NCI-H1436 treated with DMSO at 0.1 percent for 48 hours (cell line): ENCODE data around the gene PABPN1L.

ENCODE experiments used
- DNase-seq: peaks from one replicate; lab custom pipeline; 2025; lab: John Stamatoyannopoulos, UW

PABPN1L gene

DNA sequence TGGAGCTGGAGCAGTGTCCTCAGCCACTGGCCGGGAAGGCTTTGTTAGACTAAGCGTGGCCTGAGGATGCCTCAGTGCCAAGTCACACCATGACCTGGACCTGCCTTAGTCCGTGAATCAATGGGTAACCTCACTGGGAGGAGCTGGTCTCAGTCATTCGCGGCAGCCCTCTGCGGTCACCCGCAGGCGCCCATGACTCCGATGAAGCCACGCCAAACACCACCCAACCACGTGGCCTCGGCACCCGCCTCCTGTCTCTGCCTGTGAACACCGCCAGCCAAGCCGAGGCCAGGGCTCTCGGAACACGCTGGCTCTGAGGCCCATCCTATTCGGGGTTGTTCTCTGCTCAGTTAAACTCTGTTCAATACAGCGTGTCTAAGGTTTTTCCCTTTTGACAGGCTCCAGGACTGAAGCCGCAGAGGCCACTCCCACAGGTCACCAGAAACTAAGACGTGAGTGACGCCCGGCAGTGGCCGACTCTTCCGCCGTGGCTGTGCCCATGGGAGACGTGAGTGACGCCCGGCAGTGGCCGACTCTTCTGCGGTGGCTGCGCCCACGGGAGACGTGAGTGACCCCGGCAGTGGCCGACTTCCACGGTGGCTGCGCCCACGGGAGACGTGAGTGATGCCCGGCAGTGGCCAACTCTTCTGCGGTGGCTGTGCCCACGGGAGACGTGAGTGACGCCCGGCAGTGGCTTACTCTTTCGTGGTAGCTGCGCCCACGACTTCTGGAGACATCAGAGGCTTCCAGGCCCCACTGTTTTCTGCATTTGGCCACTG is 16.8 kb upstream of the PABPN1L start:
- no peak for DNase-seq

DNA sequence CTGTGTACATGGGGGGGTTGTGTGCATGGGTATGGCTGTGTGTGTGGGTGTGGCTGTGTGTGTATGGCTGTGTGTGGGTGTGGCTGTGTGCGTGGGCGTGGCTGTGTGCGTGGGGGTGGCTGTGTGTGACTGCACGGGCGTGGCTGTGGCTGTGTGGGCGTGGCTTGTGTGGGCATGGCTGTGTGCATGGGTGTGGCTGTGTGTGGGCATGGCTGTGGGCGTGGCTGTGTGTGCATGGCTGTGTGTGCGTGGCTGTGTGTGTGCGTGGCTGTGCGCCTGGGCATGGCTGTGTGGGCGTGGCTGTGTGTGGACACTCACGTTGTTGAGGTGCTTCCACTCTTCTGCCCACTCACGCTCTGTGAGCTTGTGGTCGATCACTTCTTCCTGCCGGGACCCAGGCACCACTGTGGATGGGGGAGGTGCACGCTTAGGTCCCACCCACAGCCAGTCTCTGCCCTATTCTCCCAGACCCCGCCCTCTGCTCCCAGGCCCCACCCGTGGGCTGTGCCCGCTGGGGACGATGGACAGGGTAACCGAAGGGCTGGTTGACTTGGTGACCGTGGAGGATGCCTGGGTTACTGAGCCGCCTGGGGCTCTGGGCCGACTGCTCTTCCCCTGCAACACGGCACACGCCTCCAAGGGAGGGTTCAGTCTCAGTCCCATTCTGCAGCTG is 16.0 kb upstream of the PABPN1L start:
- DNase-seq, result no peak

DNA sequence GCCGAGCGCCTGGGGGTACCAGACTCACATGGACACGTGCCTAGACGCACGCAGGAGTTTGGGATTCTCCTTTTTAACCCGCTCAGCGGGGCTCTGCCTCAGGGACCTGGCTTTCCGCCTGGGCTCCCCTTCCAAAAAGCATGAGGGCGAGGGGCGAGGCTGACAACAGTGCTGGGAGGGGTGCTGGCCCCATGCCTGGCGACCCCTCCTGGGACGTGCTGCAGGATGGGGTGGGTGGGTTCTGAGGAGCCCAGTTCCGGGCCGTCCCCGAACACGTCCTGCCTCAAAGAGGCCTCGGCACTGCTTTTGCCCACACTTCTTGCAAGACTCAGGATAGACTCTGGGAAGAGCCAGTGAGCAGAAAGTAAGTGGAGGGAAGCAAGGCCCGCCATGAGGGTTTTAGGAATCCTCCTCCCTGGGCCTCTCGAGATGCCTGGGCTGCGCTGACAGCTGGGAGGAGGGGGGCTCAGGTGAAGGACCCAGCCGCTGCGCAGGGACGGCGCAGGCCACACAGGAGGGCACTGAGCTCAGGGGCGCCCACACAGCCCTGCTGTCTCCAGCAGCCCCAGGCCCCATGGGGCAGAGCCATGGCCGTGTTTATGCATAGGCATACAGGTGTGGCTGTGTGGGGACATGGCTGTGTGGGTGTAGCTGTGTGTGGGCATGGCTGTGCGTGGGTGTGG is 15.4 kb upstream of the PABPN1L start:
- DNase-seq, result no peak

DNA sequence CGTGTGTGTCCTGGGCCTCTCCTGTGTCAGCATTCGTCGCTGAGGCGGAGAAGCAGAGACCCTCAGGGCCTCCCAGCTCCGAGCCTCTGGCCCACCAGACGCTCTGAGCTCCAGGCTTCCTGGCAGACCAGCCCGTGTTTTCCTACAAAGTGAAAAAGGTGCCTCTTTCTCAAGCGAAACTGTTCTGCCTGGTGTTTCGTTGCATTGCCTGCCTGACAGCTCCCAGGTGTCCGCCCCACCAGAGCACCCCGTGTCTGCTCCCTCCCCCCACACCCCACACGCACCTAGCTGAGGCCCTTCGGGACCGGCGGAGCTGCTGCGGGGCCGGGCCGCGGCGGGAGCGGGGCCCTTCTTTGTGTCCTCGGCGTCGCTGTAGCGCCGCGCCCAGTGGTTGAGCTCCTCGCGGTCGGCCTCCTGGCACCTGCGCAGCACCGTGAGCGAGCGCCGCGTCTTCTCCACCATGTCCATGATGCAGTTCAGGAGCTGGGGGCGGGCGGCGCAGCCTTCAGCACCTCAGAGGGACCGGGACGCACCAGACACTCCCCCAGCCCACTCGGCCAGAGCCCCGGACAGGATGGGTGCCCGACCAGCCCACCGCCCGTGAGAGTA is 14.7 kb upstream of the PABPN1L start:
- no peak for DNase-seq

DNA sequence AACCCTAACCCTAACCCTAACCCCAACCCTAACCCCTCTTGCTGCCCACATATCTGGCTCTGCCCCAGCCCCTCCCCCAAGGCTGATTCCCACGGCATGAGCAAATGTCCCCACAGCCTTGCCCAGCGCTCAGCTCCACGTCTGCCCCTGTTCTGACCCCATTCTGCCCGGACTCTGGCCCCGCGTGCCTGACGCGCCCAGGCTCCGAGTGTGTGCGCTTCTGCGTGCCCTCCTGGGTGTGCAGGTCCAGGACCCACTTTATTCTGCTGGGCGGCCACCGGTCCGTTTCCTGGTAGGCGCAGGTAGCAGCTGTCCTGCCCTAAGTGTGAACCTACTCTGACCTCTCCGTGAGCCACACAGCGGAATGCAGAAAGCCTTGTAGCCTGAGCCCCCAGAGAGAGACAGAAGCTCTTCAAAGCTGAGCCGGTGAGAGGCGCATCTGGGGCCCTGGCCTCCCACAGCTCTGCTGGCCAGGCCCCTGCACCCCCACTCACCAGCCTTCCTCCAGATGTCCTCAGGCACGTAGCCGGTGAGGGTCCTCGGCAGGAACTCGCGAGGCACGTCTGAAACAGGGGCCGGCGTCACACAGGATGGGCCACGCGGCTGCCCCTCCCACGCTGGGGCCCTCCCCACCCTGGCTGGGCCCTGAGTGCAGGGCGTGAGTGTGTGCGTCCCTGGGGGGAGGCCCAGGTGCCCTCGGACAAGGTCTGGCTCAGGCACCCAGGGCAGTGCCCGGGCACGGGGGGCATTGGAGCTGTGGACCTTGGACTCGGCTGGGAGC is 14.0 kb upstream of the PABPN1L start:
- no peak for DNase-seq

DNA sequence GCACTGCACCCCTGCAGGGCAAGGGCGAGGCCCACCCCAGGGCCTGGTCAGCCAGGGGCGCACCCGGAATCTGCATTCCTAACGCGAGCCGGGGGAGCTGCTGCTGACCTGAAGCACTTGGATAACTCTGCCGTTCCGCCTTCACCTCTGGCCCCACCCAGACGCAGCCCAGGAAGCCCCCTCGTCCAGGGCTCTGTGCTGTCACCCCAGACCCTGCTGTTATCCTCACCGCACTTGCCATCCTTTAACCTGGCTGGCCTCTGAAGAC is 13.3 kb upstream of the PABPN1L start:
- no peak for DNase-seq

DNA sequence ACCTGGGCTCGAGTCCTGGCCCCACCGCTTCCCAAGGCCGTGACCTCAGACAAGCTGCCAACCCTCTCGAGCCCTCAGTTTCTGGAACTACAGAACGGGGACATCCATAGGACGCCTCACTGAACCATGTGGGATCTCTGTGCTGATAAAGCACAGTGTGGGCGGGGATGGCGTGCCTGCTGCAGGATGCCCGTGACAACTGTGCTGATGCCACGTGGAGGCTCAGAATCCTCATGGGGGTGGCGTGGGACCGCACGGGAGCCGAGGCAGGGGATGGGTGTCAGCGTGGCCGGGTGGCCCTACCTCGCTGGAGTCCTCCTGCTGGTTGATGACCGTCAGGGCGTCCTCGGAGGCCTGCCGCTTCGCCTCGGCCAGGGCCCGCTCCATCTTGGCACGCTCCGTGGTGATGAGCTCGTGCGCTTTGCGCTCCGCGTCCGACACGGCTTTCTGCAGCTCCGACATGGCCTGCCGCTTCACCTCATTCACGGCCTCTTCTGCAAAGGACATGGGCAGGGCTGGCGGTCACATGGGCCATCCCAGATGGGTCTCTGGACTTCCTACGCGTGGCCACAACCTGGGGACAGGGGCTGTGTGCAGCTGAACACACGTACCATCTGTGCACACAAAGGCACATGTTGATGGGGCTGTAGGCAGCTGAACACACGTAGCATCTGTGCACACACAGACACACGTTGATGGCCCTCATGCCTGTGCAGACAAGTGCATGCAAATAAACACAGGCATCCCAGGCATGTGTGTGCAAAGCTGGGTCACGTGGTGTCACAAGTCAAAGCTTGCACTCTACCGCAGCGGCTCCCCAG is 12.7 kb upstream of the PABPN1L start:
- no peak for DNase-seq

DNA sequence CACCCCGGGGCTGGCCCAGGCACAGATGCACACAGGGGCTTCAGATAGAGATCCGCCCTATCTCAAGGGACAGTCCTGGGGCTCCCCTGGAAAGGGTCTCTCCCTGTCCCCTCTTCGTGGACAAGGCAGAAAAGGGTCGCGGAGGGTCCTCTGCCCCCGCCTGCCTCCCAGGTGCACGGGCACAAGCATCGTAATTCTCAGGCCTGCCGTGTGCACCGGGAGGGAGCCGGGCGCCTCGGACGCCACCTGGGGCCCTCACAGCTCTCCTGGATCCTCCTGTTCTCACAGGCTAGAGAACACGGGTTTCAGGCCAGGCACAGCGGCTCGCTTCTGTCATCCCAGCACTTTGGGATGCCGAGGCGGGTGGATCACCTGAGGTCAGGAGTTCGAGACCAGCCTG is 11.9 kb upstream of the PABPN1L start:
- no peak for DNase-seq

DNA sequence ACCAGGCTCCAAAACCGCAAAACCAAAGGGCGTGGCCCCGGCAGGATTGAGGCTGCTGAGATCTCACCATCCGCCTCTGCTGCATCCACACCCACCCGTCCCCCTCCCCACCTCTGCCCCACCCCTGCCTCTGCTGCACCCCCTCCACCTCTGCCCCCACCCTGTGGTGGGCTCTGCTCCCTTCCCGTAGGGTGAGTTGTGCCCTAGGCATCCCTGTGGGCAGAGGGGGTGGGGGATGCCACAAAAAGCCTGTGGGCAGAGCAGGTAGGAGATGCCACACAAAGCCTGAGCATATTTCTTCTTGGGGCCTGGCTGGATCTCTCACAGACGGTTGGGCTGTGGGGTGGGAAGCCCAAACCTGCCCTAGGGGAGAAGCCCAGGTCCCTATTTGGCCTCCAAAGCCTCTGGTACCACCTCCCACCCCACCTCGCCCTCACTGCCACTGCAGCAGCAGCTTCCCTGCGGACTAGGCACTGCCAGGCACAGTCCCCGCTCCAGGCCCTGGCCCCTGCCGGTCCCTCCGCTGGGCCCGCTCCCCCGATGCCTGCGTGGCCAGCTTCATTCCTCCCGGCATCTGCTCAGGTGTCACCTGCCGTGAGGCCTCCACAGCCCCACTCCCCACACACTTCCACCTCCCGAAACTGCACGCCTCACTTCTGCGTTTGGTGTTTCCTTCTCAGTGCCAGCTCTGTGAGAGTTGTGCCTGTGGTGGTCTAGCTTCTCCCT is 11.3 kb upstream of the PABPN1L start:
- DNase-seq, result no peak

DNA sequence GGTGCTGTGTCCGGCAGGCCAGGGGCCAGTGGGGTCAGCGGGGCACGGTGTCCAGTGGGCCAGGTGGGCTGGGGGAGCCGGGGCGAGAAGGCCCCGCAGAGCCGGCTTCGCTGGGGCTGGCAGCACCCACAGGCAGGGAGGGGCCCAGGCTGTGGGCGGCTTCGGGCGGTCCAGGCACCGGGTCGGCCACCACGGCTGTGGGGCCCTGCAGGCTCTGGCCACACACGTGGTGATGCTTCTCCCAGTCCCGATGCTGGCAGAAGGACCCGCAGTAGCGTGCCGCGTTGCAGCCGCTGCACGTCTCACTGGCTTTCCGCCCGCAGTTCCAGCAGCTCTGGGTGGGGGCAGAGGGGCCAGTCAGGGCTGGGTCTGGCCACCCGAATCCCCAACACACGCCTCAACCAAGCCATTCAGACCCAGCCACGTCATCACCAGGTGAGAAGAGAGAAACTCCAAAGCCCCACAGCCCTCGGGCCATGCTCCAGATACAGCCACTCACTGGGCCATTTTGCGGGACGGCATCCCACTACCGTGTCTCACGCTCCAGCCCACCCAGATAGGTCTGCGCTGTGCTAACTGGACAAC is 10.6 kb upstream of the PABPN1L start:
- no peak for DNase-seq

DNA sequence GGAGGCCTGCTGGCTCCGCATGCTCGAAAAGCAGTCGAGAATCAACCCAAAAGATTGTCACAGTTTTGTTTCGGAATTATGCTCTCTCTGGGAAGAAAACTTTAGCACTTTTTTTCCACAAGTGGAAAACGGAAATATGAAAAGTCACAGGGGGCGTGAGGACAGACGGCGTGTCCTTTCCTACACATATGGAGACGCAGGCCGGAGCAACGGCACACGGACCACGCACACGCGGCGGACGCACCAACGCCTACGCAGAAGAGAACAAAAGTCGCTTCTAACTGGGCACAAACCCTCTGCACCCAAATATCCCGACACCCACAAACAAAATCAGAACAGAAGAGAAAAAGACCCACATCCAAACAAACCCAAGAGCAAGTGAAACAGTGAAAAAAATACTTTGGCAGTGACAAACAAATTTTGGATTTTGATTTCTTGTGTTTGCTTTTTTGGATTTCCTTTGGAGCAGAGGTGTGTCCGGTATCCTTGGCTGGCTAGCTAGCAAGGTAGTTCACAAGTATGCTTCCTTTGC is 9.3 kb upstream of the PABPN1L start:
- no peak for DNase-seq

DNA sequence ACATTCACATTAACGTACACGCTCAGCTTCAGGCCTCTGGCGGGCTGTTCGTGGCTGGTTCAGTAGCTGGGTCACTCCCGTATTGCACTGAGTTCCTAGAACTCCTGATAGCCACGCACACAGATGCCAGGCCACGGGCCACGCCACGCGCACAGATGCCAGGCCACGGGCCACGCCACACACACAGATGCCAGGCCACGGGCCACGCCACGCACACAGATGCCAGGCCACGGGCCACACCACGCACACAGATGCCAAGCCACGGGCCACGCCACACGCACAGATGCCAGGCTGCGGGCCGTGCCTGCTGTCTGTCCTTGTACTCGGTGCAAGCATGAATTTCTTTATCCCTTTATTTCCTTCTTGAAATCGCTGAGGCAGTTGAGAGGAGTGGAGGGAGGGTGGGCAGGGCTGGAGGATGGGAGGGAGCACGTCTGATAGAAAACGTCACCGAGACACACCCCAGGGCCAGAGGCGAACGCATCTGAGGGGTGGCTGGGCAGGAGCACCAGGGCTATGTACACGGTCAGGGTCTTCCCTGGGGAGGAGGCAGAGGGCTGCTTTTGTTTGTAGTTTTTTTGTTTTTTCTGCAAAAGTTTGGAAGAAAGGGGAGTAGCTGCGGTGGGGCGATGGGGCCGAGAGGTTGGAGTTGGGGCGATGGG is 8.6 kb upstream of the PABPN1L start:
- no peak for DNase-seq

DNA sequence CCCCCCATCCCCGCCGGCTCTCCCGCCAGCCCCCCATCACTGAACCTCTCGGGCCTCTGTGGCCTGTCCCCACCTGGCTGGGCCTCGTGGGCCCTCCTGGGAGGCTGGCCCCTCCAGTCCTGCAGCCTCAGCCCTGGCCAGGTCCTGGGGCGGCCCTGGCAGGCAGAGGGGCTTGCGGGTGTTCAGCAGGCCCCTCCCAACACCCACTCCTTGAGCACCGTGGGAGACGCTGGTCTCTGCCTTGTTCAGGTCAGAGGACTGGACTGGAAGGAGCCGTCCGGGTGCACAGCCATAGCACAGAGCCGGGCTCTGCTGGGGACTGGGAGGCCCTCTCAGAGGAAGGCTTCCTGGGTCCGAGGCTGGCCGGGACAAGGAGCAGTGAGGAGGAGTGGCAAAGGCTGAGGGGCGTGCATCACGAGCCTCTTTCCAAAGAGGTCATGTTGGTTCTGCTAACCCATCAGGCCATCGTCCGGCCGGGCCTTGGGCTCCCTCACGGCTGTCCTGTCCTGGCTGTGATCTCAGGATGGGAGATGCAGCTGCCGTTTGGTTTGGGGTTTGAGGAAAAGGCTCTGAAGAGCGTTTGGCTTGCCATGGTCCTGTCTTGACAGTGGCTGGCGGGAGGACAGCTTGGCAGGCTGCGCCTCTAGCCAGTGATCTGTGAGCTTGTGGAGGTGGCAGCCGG is 6.3 kb upstream of the PABPN1L start:
- no peak for DNase-seq

DNA sequence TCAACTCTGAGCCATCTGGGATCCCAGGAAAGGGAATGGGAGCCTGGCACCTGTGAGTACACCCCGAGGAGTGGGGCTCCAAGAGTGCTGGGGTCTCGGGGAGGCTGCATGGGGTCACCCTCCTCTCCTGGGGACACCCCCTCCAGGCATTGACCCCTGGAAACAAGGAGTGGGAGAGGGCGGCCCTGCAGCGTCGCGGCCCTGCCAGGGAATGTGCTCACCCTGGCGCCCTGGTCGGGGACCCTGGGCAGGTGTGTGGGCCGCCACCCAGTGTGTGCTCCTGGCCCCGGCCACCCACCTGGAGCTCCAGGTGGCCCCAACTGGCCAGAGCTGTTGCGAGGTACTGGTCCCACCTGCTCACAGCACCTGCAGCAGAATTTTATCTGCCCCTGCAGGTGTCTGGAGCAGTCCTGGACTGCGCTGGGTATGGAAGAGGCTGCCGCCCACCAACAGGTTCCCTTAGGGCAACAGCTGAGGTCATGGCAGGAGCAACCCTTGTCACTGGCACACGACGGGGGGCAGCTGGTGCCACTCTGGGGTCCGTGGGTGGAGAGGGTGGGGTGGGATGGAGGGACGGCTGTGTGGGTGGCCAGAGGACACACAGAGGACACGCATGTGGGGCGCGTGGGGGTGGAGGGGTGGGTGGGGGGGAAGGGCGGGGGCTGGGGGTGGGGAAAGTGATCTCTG is 5.4 kb upstream of the PABPN1L start:
- DNase-seq, result no peak

DNA sequence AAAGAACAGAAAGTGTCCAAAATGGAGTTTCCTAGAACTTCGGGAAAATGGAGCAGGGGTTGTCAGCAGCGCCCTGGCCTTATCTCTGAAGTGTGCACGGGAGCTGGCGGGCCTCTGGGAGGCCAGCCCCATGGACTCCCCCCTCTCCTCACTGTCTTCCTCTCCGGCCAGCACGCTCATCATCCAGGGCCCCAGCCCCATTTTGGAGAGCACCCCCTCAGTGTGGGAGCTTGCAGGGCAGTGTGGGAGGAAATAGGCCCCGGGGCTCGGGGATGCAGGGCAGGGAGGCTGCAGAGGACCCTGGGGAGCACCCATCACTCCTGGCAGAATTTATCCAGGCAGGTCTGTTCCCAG is 4.9 kb upstream of the PABPN1L start:
- no peak for DNase-seq

DNA sequence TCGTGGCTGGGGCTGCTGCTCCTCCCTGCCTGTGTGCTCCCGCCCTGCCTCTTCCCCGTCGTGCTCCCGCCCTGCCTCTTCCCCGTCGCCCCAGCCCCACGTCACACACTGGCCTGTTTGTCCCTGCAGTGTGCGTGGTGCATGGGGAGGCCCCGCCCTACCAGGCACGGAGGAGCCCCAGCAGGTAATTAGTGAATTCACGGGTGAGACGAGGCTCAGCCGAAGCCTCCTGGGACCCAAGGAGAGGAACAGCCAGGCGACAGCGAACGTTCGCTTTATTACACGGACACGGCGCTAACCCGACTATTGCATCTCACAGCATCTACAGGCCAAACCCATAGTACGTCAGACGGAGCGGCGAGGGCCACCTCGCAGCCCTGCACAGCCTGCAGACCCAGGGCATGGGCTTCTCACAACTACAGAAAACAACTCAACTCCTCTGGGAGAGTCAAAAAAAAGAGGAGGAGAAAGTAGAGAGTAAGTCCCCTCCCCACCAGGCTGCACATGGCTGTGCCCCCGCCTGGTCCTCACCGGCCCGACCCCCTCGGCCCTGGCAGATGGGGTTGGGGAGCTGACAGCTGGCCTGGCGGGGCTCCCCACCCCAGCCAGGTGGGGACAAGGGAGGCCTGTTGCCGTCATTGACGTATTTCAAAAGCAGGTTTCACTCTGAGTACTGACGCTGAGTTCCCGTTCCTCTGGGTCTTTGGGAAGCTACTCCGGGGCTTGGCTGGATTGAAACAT is 4.3 kb upstream of the PABPN1L start:
- no peak for DNase-seq

DNA sequence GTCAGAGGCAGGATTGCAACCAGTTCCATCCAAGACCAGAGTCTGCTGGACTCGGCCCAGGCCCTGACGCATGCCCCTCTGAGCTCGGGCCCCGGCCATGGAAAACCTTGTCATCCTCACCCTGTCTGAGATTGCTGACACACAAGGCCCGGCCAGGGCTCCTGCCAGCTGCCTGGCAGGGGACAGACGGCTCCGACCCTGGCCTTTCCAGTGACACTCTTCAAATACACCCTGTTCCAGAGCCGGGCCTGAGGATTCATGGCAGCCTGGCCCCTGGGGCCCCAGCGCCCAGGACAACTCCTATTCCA is 3.2 kb upstream of the PABPN1L start:
- no peak for DNase-seq
